IgD-negative memory B cell (primary cell): Measurements from ENCODE around the gene DCST1. TPM values are rescaled to one million over a fixed set of nuclear protein-coding genes. Genes with fewer than 3 reads are reported as not detected.

Experiments
- H3K27ac Mint-ChIP-seq, 3 donors: one replicate each; pipeline ENCODE4 v1.8.0; 2020 to 2022; ENCODE audit warnings: mild to moderate bottlenecking in 3 of 3, mixed read lengths in 3 of 3, moderate library complexity in 1 of 3
- H3K27me3 Mint-ChIP-seq: one replicate; pipeline ENCODE4 v1.8.0; 2021; ENCODE audit warnings: mixed read lengths
- H3K36me3 Mint-ChIP-seq: one replicate; pipeline ENCODE4 v1.8.0; 2020; ENCODE audit warnings: mild to moderate bottlenecking, mixed read lengths
- H3K4me1 Mint-ChIP-seq, 3 donors: one replicate each; pipeline ENCODE4 v1.8.0; 2020 to 2022; ENCODE audit warnings: mixed read lengths in 3 of 3, mild to moderate bottlenecking in 1 of 3
- H3K4me3 Mint-ChIP-seq, 4 donors: one replicate each; pipeline ENCODE4 v1.8.0; 2020 to 2022; ENCODE audit warnings: mild to moderate bottlenecking in 4 of 4, mixed read lengths in 4 of 4, moderate library complexity in 3 of 4
- H3K9me3 Mint-ChIP-seq, 3 donors: one replicate each; pipeline ENCODE4 v1.8.0; 2020 to 2021; ENCODE audit warnings: mixed read lengths in 3 of 3, mild to moderate bottlenecking in 1 of 3
- polyA plus RNA-seq: library from polyadenylated mRNA; unstranded; fragments of 300-500 nt; fragmentation: Illumina TruSeq; gene quantifications from one replicate; pipeline ENCODE4 v1.2.3, GENCODE V29; 2021

Gene DCST1
- polyA plus RNA-seq, 1 donor from 2014 or later = not detected

DNA sequence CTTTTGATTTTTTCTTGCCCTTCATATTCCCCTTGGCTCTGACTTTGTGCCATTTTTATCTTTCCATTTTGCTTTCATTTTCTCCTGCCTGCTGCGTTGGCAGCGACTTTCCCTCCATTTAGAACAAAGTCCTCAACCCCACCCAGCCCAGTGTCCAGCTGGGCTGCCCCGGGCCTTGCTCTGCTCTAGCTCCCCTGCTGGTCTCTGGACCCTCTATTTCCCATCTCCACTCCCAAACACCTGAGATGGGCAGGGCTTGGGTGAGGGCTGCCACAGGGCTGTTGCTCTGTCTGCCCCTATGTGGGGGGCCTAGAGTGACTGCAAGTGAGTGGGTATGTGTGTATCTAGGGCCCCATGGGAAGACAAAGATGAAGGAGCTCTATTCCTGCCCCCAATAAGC is 10.2 kb downstream of the DCST1 start:
- peaks cover 4% of the 10 kb centered on the region for H3K27me3 Mint-ChIP-seq
- H3K9me3 Mint-ChIP-seq = no peaks in the 10 kb centered on the region
- peaks cover 2% of the 10 kb centered on the region for H3K36me3 Mint-ChIP-seq
- no peak overlapping the region for H3K27ac Mint-ChIP-seq
- H3K4me3 Mint-ChIP-seq = no peak overlapping the region
- peaks cover 3 to 5% (median 4%) of the 10 kb centered on the region in 3 donors for H3K4me1 Mint-ChIP-seq

DNA sequence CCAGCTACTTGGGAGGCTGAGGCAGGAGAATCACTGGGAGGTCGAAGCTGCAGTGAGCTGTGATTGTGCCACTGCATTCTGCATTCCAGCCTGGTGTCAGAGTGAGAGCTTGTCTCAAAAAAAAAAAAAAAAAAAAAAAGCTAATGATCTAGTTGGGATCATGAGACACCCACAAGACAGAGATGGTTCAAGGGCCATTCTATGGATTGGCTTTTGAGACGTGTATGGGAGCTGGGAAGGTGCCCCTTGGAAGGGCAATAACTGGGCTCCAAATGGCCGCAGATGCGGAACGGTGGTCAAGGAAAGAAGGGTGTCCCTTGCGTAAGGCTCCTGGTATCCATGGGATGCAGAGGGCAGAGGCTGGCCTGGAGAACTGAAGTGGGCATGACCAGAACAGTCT is 10.7 kb downstream of the DCST1 start:
- Mint-ChIP-seq H3K36me3 (peaks cover 2% of the 10 kb centered on the region), H3K27me3 (peaks cover 4% of the 10 kb centered on the region), H3K9me3 (no peaks in the 10 kb centered on the region), H3K4me1 (peaks cover 3 to 5% (median 4%) of the 10 kb centered on the region in 3 donors), H3K4me3 (no peak overlapping the region), H3K27ac (no peak overlapping the region)

DNA sequence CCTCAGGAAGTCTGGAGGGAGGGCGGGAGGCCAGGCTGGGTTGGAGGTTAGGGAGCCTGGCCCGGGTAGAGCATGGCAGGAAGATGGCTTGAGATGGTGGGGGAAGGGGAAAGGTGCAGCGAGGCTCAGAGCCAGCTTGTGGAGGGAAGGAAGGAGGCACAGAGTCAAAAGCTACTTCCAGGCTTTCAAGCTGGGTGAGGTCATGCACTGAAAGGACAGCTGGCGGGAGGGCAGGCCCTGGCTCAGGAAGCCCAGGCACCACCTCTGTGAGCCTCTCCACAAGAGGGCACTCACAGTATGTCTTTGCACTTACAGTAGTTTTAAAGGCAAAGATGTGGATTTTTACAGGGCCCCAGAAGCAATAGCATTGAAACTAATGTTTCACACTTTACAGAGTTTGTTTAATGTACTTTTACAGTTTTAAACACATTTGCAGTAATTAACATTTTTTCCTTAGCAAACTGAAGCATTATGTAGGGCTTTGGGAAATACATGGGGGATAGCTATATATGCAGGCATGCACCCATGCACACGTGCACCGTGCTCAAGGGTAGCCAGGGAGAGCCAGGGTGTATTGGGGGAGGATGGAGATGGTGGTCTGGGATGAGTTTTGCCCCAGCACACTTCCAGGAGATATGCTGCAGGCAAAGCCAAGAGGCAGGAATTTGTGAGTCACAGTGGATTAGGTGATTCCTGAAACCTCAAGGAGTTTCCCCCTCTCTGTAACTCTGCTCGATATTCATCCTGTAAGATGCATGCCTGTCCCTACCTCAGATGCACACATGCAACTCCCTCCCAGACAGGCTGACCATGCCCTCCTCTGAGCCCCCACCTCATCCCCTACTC is 11.4 kb downstream of the DCST1 start:
- H3K9me3 Mint-ChIP-seq = no peaks in the 10 kb centered on the region
- peaks cover 3 to 9% (median 6%) of the 10 kb centered on the region in 3 donors for H3K4me1 Mint-ChIP-seq
- H3K4me3 Mint-ChIP-seq = peak overlapping the region in 1 of 4 donors; percentile 30
- H3K36me3 Mint-ChIP-seq = peaks cover 2% of the 10 kb centered on the region
- no peak overlapping the region for H3K27ac Mint-ChIP-seq
- H3K27me3 Mint-ChIP-seq = peaks cover 3% of the 10 kb centered on the region

DNA sequence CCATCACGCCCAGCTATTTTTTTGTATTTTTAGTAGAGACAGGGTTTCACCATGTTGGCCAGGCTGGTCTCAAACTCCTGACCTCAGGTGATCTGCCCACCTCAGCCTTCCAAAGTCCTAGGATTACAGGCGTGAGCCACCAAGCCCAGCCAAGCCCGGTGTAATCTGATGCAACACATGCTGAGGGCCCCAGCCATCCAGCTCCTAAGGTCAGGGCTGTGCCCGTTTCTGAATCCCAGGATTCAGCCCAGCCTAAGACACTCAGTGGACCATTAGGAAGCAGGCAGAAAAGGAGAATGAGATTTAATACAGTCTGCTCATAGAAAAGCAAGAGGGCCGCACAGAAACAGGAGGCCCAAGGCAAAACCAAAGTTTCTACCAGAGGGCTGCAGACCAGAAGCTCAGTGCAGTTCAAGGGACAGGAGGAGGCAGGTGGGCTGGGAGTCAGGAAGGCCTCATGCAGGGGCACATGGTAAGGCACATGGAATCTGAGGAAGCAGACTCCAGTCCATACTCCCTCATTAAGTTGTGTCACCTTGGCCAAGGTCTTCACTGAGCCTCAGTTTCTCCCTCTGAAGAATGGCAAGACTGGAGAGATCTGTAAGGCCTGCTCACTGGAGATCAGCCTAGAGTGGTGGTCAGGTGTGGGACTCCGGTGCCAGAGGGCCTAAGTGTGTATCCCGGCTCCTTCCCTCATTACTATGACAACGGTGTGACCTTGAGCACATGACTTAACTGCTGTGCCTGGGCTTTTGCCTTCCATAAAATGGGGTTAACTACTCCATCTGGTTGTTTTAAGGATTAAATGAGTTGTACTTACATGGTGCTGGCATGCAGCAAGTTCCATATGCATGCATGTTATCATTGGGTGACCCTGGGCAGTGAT is 15.1 kb downstream of the DCST1 start:
- Mint-ChIP-seq H3K27ac (peak overlapping the region in 1 of 3 donors; percentile 49), H3K4me3 (peak overlapping the region in 1 of 4 donors; percentile 87), H3K27me3 (no peaks in the 10 kb centered on the region), H3K4me1 (peaks cover 3 to 18% (median 13%) of the 10 kb centered on the region in 3 donors), H3K36me3 (peaks cover 1% of the 10 kb centered on the region), H3K9me3 (no peaks in the 10 kb centered on the region)

DNA sequence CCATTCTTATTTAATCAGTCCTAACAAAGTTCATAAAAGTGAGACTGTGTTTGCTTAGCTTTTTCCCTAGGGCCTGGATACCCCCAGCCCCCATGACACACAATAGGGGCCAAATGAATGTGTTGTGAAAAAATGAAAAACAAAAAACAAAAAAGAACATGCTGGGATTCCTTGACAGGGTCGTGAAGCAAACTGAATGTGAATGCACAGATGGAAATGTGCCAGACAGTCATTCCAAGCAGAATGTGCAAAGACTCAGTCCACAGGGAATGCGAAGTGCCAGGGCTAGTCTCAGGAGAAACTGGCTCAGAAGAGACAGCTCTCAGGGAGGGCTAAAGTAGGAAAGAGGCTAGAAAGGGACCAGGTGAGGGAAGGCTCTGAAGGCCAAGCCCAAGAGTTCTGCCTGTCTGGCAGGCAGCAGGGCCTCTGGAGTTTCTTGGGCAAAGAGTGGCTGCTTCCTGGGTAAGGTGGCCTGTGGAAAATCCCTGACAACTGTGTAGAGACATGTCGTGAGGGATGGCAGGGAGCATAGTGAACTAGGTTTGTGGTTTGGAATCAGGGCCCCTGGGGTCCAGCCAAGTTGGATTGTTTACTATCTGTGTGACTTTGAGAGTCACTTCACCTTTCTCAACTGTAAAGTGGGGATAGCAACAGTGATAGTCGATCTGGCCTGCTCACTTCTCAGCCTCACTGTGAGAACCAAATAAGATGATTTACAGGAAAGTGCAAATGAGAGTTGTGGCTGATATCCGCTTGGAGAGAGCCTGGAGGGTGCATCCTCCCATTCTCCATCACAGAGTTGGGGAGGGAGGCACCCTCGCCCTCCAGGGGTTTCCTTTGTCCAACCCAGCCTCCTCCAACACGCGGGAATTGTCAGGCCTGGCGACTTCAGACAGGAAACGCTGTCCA is 16.3 kb downstream of the DCST1 start:
- Mint-ChIP-seq H3K4me3 (peak overlapping the region; percentile 86 to 95 (median 88)), H3K4me1 (peaks cover 3 to 16% (median 12%) of the 10 kb centered on the region in 3 donors), H3K9me3 (no peaks in the 10 kb centered on the region), H3K27ac (peak overlapping the region; percentile 16 to 59 (median 49)), H3K27me3 (no peaks in the 10 kb centered on the region), H3K36me3 (no peaks in the 10 kb centered on the region)

DNA sequence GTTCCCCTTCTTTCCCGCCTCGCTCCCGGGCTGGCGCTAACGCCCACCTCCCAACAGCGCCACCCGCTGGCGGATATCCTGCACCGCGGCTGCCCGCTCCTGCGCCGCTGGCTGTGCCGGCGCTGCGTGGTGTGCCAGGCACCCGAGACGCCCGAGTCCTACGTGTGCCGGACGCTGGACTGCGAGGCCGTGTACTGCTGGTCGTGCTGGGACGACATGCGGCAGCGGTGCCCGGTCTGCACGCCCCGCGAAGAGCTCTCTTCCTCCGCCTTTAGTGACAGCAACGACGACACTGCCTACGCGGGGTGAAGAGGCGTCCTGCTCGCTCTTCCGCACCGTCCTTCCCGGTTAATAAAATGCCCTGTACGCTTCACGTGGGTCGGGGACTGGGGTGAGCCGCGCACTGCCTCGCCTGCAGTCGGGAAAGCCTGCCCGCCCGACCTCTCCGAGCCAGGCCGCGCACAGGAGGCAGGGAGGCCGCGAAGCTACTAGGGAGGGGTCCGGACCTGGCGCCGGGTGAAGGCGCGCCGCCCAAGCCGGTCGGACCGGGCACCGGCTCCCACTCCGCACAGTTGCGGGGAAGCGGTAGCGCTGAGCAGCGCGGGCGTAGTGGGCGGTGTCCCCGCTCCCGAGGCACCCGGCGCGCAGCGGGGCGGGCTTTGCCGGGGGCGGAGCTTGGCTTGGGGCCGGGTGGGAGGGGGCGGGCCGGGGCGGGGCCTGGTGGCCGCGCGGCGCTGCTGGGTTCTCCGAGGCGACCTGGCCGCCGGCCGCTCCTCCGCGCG is 17.1 kb downstream of the DCST1 start, which contains the start of gene ADAM15:
ADAM15 (plus strand) TSS at position 757 of the 782 bp plus-strand sequence. CDS start 71 bp downstream, outside the sequence.
- Mint-ChIP-seq H3K4me1 (peaks cover 0 to 13% (median 9%) of the 10 kb centered on the region in 3 donors), H3K9me3 (no peaks in the 10 kb centered on the region)

DNA sequence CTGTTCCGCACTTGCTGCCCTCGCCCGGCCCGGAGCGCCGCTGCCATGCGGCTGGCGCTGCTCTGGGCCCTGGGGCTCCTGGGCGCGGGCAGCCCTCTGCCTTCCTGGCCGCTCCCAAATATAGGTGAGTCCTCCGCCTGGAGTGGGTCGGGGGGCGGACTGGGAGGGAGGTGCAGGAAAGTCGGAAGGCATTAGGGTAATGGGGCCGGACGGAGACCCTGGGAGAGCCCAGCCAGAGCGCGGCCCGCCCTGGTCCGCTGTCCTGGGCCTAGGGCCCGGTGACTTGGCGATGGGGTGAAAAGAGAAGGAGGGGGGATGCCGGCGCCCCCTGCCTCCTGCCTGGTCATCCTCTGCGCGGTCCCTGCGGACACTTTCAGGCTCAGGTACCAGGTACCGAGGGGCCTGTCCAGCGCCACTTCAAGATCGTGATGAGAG is 17.7 kb downstream of the DCST1 start:
- Mint-ChIP-seq H3K36me3 (no peaks in the 10 kb centered on the region), H3K4me3 (peak overlapping the region; percentile 69 to 93 (median 88)), H3K9me3 (peaks cover 0 to 1% (median 0%) of the 10 kb centered on the region in 3 donors), H3K4me1 (peaks cover 0 to 13% (median 9%) of the 10 kb centered on the region in 3 donors), H3K27me3 (no peaks in the 10 kb centered on the region), H3K27ac (no peak overlapping the region)

More for the DNA sequence above, 17.1 kb downstream of the DCST1 start, which contains the start of gene ADAM15:
- no peaks in the 10 kb centered on the region for H3K27me3 Mint-ChIP-seq
- H3K4me3 Mint-ChIP-seq = peak within 1 kb of the TSS; percentile 86 to 95 (median 90)
- no peak within 1 kb of the TSS for H3K27ac Mint-ChIP-seq
- H3K36me3 Mint-ChIP-seq = no peaks in the 10 kb centered on the region

DNA sequence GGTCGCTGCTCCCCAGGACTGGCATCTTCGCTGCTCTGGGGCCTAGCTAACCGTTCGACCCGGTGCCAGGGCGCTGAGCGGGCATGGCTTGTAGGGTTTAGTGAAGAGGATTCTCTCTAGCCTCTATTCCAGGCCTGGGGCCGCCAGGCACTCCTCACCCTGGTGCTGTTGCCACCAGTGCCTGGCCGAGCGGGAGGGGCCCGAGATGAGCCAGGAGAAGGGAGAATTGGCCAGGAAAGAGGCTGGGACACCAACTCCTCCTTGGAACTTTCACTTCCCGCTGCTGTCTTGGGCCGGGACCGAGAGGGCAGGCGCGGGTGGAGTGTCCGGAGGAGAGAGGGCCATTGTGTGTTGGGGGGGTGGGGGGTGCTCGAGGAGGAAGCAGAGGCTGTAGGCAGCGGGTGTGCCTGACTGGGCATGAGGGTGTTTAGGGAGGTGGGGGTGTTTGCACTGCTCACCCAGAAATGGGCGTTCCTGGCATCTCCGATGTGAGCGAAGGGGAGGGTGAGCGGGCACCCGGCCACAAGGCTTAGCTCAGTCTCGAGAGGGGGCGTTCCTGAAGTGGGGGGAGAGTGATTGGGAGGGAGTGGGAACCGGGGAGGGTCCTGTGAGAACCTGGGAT is 18.3 kb downstream of the DCST1 start:
- peaks cover 0 to 1% (median 0%) of the 10 kb centered on the region in 3 donors for H3K9me3 Mint-ChIP-seq
- no peaks in the 10 kb centered on the region for H3K27me3 Mint-ChIP-seq

DNA sequence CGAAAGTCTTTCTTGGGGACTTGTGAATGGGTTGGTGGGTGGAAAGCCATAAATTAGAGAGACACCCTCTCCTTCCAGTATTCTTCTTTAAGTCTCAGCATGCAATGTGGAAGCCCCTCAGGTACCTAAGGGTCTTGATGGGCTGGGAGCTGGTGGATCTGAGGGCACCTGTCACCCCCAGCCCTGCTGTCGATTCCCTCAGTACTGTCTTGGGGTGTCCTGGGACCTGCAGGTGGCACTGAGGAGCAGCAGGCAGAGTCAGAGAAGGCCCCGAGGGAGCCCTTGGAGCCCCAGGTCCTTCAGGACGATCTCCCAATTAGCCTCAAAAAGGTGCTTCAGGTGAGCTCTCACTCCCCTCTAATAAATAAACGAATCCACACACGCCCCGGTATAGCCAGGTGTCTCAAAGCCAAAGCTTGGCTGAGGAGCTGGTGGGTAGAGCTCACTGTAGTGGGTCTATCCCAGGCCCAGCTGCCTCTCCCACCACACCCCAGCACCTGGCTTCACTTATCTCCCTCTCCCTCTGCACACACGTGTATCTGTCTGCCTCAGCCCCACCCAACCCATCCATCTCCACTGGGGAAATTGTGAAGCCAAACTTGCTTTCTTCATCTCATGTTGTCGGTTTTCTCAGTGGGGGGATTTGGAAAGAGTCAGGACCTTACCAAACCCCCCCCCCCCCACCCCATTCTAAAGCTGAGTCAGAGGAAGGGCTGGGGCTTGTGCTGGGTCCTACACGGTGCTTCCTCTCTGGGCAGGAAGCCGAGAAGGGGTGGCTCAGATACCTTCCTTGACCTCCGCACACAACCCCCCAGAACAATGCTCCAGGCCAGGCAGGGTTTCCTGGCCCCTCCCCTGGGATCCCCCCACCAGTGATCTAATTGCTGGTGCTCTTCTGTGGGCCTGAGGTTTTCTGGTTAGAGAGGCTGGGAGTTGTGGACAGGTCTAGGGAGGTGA is 19.1 kb downstream of the DCST1 start:
- Mint-ChIP-seq H3K4me3 (peak overlapping the region; percentile 69 to 93 (median 88)), H3K9me3 (peaks cover 0 to 1% (median 0%) of the 10 kb centered on the region in 3 donors), H3K4me1 (peaks cover 0 to 13% (median 9%) of the 10 kb centered on the region in 3 donors), H3K27me3 (no peaks in the 10 kb centered on the region), H3K36me3 (no peaks in the 10 kb centered on the region), H3K27ac (peak overlapping the region in 2 of 3 donors; percentile 31 to 64)

More for the DNA sequence above, 18.3 kb downstream of the DCST1 start:
- peak overlapping the region in 1 of 3 donors; percentile 64 for H3K27ac Mint-ChIP-seq
- peak overlapping the region; percentile 69 to 93 (median 88) for H3K4me3 Mint-ChIP-seq
- H3K4me1 Mint-ChIP-seq = peaks cover 0 to 13% (median 9%) of the 10 kb centered on the region in 3 donors
- H3K36me3 Mint-ChIP-seq = no peaks in the 10 kb centered on the region

DNA sequence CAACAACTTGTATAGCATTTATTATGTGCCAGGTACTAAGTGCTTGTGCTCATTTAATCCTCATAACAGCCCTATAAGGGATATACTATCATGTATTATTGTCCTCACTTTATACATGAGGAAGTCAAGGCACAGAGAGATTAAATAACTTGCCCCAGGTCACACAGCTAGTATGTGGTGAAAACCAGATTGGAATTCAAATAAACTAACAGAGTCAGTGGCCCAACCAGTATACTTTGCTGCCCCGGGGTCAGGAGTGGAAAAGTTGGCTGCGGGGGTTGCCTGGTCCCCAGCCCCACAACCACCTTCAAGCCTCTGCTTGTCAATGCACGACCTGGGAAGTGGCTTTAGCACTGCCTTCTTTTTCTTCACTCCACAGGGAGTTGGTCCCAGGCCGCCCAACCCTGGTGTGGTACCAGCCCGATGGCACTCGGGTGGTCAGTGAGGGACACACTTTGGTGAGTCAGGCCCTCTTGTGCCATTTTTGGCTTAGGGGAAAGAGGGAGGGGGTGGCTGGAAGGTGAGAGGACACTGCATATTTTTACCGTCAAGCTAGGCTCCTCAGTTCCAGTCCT is 20.0 kb downstream of the DCST1 start:
- Mint-ChIP-seq H3K27me3 (no peaks in the 10 kb centered on the region), H3K4me3 (peak overlapping the region in 2 of 4 donors; percentile 84 to 88), H3K27ac (no peak overlapping the region), H3K4me1 (peaks cover 0 to 13% (median 9%) of the 10 kb centered on the region in 3 donors), H3K36me3 (no peaks in the 10 kb centered on the region), H3K9me3 (peaks cover 0 to 1% (median 0%) of the 10 kb centered on the region in 3 donors)

DNA sequence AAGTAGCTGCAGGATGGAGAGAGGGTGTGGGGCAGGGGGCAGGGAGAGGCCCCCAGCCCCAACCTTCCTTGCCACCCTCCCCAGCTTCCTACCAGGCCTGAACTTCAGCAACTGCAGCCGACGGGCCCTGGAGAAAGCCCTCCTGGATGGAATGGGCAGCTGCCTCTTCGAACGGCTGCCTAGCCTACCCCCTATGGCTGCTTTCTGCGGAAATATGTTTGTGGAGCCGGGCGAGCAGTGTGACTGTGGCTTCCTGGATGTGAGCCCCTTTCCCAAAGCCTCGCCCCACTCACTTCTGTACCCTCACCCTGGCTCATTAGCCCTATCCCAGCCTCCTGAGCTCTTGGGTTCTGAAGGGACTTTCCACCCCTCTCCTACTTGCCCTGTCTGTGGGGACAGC is 23.5 kb downstream of the DCST1 start:
- Mint-ChIP-seq H3K36me3 (no peaks in the 10 kb centered on the region), H3K27ac (no peak overlapping the region), H3K9me3 (peaks cover 0 to 1% (median 0%) of the 10 kb centered on the region in 3 donors), H3K27me3 (no peaks in the 10 kb centered on the region), H3K4me3 (no peak overlapping the region), H3K4me1 (peaks cover 0 to 14% (median 12%) of the 10 kb centered on the region in 3 donors)

DNA sequence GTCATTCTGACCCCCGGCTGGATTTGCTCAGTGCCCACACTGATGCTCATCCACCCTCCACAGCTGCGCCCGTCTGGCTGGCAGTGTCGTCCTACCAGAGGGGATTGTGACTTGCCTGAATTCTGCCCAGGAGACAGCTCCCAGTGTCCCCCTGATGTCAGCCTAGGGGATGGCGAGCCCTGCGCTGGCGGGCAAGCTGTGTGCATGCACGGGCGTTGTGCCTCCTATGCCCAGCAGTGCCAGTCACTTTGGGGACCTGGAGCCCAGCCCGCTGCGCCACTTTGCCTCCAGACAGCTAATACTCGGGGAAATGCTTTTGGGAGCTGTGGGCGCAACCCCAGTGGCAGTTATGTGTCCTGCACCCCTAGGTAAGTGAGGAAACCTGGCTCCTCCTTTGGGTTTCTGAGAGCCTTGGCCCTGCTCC is 24.2 kb downstream of the DCST1 start:
- no peaks in the 10 kb centered on the region for H3K36me3 Mint-ChIP-seq
- no peak overlapping the region for H3K27ac Mint-ChIP-seq
- H3K9me3 Mint-ChIP-seq = peaks cover 0 to 1% (median 0%) of the 10 kb centered on the region in 3 donors
- H3K27me3 Mint-ChIP-seq = no peaks in the 10 kb centered on the region
- H3K4me3 Mint-ChIP-seq = no peak overlapping the region
- peaks cover 0 to 13% (median 11%) of the 10 kb centered on the region in 3 donors for H3K4me1 Mint-ChIP-seq
